GM18498 (cell line): ENCODE data around the gene SLC43A1.
"Not testable (repeated sequence)": the region's sequence is repeated elsewhere in the genome, so short reads cannot be mapped to it uniquely, and the experiment has no call there.

ENCODE experiments used
- ATAC-seq: cut with Tn5 transposase; IDR thresholded peaks from one replicate; pipeline ENCODE4 v1.9.1; 2021; ENCODE audit warnings: mild to moderate bottlenecking, moderate library complexity; ENCODE audit not compliant: unreplicated experiment

Gene SLC43A1

DNA sequence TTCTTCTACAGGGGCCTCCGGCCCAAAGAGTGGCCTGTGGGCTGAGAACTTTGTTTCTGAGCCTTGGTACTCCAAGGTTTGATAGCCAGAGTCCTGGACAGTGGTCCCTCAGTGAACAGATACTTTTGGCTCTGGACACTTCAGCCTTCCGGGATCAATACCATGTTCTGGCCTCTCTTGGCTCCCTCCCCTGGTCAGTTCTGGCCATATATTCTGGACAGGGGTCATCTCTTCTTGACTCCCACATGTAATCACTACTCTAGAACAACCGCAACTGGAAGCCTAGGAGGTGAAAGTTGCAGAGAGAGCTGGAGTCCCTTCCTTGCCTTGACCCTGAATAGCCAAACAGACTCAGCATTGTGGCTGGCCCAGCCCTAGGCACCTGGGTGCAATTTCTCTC, 52.9 kb downstream of the SLC43A1 start:
- no peak for ATAC-seq

DNA sequence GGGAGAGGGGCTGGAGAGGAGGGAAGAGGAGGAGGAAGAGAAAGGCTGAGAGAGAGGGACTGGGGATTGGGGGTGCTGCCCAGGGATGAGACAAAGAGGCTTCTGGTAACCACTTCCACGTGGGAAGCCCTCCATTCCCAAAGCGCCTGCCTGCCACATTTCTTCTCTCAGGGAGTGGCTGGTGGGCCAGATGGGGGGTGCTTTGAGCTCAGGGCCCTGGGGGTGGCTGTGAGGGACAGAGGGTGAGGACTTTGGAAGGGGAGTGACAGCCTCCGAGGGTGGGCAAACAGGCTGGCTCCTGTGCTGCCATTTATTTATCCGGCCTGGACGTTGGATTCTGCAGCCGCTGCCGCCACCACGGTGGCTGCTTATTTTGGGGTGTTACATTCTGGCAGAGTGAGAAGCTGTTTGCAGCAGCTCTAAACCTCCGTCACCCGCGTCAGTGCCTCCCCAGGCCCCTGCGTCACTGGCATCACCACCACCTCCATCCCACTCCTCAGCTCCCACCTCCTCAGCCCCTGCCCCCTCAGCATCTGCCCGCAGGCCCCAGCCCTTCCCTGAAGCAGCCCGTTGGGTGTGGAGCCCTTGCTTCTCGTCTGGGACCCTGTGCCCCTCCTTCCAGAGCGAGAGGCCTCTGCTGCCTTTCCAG, 53.5 kb downstream of the SLC43A1 start:
- no peak for ATAC-seq

DNA sequence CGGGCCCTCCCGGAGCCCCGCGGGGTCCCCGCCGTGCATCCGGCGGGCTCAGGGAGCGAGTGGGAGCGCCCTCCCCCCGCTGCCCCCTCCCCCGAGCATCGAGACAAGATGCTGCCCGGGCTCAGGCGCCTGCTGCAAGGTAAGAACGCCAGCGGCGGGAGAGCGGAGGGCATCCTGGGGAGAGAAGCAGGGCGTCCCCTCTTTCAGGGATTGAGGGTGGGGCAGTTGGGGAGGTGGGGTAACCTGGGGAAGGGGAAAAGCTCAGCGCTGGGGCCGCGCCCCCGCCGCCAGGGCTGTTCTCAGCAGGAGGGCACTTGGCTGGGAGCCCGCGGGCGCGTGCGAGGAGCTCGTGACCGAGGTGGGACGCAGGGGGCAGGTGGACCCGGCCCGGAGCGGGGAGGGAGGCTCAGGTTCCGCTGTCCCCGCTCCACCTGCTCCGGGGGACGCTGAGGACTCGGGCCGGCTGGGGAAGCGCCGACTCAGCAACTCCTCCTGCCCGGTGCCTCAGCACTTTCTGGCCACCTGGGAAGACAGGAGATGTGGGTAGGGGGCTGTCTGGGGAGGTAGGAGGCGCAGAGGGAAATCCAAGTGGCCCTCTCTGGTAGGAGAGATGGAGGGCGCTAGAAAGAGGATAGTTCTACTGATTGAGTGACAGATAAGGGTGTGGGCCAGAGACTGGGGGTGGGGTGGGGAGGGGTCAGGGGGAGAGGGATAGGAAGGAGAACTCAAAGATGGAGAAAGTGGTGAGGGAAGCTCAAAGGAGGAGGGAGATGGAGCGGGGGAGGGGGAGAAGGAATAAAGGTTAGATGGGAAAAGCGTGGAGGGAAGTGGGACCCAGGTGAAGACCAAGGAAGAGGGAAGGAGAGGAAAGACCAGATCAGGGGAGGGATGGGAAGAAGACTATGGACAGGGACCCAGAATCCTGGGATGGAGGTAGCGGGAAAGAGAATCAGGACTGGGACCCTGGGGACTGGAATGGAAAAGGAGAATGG, 54.4 kb downstream of the SLC43A1 start:
- ATAC-seq, result no peak

DNA sequence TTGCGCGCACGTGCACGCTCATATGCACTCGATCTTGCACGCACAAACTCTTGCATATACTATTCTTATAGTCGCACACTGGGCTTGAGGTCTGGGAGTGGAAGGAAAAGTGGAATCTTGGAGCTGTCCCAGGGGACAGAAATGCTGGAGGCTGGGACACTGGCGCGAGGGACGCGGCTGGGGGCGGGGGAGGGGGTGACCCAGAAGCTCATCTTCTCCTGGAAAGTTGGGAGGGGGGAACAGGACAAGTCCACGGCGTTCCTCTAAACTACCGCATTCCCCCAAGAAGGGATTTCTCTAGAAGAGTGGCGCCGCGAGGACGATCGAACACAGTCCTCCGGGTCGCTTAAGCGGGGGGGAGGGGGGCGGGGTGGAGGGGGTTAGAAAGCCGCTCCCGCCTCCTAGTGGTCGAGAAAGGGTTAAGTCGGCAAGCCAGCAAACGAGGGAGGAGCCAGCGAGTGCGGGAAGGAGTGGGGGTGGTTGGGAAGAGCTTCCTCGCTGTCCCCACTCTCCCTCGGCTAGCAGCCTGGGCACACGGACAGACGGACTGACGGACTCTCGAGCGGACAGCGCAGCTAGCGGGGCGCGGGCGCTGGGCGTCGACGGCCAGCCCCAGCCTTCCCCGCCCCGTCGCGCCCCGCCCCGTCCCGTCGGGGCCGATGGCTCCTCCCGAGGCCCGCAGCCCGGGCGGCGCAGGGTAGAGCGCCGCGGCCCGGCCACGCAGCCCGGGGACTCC, 55.3 kb downstream of the SLC43A1 start, which contains the start of gene RTN4RL2:
Gene RTN4RL2, plus strand, starts transcription at position 507 of the 736 bp plus-strand sequence. CDS start 338 bp downstream, outside the sequence.
- no peak for ATAC-seq

DNA sequence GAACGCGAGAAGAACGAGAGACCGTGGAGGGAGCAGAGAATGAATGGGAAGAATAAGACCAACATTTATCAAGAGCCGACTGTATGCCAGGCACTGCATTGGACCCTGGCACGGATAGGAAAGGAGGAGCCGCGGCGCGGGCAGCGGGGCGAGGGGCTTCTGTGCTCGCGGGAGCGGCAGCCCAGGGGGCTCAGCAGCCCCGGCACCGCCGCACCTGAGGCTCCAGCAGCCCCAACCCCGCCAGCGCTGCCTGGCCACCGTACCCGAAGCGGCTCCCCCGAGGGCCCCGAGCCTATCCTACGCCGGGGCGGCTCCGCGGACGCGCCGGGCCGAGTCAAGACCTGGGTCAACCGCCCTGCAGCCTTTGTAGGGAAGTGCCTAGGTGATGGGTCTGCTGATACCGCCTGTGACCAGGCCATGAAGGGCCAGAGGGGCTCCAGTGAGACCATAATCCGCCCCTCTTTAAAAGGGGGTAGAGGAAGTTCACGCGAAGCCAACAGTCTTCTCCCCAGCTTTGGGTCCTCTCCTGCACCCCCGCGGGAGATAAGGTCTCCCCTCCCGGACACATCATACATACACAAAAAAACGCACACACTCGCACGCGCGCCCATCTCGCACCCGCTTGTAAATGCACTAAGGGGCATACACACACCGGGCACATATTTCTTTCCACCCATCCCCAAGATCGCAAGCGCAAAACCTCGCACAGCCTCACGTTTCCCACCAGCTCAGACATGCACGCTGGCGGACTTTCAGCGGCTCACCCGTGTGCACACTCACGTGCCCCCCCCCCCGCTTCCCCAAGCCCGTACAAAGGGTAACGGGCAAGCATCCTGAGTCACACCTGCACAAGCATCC, 56.1 kb downstream of the SLC43A1 start:
- no peak for ATAC-seq

DNA sequence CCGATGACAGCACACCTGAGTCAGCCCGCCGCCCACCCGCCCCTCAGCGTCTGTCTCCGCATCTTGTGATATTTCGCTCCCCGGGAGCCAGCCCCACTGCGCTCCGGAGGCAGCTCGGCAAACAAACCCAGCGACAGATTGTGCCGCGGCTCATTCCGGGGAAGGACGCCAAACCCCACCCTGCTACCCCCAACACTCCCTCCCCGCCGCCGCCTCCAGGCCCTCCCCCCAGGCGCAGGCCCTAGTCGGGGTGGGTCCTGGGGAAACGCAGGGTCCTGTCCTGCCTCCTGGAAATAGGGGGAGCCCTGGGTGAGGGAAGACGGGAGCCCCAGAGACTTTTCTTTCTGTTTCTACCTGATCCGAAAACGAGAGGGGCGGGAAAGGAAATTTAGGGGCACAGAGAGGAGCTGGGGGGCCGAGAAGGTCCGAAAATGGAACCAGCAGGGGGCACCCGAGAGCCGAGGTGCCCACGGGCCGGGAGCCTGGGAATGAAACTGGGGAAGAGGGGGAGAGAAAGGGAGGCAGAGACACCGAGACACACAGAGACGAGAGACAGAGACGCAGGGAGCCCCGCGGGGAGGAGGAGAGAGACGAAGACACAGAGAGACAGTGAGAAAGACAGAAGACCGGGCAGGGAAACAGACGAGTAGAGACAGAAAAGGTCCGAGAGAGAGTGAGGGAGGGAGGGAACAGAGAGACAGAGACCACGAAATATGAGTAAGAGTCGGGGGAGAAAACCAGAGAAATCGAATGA, 56.9 kb downstream of the SLC43A1 start:
- no peak for ATAC-seq

DNA sequence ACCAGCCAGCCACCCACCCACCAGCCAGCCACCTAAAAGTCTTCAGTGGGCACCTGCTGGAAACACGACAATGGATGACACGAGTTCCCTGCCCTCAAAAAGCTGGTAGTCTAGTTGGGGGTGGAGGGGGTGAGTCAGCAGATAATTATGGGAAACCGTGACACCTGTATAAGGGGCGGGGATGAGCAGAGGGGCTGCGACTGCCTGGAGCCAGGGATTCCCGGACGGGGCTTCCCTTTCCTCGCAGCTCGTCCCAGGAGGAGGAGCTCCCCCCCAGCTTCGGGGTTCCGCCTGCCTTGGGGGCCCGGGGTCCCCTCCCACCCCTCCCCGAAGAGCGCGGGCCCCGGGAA, 57.5 kb downstream of the SLC43A1 start:
- ATAC-seq, result no peak

DNA sequence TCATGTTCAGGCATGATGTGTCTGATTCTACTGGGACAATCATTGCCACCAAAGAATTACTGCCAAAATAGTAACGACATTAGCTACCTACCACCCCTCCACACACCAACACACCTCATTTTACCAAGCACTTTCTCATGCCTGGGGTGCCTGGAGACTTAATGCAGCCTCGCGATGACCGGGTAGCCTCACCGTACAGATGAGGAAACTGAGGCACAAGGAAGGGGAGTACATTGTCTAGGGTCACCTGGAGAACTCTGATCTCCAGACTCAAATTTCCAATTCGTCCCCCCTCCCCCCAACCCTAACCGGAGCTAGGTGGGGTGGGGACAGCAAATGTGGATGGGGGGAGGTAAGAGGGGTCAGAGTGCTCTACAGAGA, 57.9 kb downstream of the SLC43A1 start:
- peak; percentile 29 for ATAC-seq

DNA sequence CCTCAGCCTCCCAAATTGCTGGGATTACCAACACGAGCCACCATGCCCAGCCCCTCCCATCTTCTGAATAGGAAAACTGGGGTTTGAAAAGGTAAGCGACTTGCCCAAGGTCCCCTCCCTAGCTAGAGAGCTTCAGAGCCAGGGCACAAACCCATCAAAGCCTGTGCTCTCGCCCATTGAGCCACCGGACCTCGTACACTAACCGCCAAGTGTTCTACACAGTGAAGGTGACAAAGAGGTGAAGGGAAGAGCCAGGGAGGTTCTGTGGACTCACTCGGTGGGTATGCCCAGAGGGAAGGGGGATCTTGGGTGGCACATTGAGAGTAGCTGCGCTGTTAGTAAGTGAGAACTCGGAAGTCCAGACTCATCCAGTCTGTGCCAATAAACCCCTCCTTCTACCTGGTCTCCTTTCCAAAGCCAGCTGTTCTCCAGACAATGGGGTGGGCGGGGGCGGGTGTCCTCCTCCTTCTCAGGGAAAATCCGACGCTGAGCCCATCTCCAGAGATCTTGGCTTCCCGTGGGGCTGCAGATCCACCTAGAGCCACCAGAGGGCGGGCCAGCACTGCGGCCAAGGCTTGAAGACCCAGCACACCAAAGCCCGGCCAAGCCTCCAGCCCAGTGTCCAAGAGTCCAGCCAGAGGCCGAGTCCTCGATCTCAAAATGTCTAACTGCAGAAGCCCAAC, 58.4 kb downstream of the SLC43A1 start:
- ATAC-seq, result peak; percentile 72

DNA sequence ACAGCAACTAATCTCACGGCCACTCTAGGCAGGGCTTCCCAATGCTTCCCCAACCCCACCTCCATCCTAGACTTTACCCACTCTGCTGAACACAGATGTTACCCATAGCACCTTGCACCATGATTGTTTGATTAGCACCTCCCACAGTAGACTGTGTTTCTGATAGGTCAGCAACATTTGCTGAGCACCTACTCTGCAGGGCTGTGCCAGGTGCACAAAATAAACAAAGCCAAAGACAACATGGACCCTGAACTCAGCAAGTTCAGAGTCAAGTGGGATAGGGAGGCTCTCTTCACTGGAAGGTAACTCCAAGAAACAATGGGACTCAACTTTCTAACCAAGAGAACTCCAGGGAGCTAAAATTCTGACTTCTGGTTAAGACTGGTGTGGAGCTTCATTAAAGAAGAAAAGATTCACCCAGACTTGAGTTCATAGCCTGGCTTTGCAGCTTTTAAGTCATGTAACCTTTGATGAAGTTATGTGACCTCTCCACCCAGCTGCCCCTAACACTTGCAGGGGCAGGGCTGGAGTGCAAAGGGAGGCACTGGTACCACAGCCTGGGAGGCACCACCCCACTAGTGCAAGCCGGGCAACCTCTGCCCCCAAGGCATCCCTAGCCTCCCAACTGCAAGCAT, 61.8 kb downstream of the SLC43A1 start:
- ATAC-seq, result no peak

DNA sequence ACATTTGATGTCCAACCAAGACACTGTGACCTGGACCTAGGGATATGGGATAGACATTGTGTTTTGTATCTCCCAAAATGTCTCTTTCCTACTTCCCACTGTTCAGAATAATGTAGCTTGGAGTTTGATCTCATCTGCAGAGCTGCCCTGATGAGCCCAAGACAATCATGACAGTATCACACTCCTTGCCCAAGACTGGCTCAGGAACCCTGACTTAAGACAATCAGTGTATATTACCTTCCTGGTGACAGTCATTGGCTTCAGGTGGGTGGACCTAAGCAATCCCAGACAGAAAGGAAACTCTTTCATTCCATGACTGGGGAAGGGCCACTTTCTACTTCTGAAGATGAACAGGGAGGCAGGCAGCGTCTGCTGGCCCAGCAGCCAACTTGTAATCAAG, 69.4 kb downstream of the SLC43A1 start:
- ATAC-seq, result no peak

DNA sequence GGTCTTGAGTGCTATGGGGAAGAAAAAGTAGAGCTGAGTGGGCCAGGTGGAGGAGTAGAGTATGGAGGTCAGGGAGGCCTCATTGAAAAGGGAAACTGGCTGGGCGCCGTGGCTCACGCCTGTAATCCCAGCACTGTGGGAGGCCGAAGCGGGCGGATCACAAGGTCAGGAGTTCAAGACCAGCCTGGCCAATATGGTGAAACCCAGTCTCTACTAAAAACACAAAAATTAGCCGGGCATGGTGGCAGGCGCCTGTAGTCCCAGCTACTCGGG, 70.4 kb downstream of the SLC43A1 start:
- not testable (repeated sequence) for ATAC-seq

DNA sequence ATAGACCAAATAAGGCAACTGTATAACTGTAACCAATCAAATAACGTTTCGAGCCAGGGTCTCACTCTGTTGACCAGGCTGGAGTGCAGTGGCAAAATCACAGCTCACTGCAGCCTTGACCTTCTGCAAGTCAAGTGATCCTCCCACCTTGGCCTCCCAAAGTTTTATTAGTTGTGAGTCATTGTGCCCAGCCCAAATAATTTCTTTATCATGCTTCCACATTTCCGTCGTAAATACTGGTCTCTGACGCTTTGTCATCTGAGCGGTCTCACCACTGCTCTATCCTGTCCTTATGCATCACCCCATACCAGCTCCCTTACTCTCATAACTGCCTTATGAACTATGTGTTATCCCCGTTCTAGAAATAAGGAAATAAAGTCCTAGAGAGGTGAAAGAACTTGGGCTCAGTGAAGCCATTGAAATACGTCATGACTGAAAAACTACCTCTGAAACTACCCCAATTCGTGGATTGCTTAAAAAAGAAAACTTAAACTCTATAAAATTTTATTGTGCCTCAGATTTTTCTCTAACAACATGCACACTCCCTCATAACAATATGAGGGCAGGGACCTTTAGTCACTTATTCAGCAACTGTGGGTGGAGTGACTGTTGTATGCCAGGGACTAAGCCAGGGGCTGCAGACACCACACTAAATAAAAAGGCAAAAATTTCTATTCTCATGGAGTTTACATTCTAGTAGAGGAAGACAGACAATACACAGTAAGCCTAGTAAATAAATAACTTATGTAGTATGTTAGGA, 71.0 kb downstream of the SLC43A1 start:
- no peak for ATAC-seq

DNA sequence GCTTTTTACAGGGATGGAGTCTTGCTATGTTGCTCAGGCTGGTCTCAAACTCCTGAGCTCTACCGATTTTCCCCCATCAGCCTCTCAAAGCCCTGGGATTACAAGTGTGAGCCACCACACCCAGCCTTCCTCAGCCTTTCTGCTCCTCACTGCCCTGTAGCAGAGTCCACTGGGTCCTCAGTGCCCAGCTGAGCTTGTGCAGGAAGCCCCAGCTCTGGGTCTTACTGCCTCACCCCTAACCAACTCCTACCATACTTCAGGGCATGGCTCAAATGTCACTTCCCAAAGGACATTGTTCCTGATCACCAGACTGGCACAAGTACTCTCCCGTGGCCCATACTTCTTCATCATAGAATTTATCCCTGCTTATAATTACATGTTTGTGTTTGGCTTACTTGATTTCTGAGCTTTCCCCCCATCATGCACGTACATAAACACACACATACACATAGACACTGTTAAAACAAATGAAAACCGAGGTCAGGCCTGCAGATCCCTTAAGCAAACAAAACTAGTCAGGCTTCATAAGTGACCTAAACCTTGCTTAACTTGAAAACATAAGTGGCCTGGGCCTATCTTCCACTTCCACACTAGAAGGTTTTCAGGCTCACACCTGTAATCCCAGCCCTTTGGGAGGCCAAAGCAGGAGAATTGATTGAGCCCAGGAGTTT, 74.6 kb downstream of the SLC43A1 start:
- no peak for ATAC-seq

DNA sequence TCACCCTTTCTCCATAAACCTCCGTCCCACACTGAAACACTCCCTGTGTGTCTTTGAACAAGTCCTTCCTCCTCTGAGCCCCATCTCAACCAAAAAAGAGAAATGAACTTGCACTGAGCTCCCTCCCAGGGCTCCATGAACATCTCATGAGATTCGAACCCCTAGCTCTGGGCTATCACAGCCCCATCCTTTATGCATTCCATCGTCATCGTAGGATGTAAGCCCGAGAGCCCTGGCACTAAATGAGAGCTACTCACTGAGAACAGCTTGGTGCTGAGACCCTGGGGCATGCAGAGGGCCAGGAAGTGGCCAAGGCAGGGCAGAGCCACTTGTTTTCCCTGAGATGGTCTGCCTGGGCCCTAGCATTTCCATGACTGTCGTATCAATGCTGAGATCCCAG, 75.7 kb downstream of the SLC43A1 start:
- no peak for ATAC-seq

DNA sequence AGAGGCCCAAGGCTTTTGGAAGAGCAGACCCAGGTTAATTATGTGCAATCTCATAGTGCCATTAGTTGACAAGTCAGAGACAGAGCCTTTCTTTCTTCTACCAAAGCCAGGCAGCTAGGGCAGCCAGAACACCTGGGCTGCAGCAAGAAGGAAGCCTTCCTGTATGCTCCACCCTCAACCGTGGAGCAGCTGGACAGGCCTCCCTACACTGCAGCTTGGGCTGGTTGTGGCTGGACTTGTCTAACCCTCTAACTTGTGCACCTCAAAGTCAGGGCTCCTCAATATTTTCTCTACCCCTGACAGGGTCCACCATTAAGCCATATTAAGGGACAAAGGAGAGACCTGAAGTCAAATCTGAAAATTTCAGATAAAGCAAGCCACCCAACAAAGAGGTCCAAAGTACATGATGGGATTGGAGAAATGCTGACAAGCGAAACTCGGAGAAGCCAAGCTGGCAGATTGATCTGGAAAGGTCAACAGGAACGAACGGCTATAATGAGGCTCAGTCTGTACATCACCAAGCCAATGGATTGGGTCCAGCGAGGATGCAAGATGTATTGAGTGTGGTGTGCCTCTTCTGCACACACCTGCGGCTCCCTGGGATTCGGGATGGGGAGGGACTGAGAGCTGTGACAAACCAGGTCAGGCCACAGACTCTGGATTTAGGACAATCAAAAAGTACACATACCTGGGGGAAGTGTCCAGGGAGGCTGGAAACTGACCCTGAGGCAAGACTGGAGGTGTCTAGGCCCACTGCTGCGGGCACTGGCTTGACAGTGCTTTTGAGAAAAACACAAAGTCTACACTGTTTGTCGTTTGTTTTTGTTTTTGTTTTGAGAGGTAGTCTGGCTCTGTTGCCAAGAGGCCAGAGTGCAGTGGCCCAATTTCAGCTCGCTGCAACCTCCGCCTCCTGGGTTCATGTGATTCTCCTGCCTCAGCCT, 76.9 kb downstream of the SLC43A1 start:
- no peak for ATAC-seq

DNA sequence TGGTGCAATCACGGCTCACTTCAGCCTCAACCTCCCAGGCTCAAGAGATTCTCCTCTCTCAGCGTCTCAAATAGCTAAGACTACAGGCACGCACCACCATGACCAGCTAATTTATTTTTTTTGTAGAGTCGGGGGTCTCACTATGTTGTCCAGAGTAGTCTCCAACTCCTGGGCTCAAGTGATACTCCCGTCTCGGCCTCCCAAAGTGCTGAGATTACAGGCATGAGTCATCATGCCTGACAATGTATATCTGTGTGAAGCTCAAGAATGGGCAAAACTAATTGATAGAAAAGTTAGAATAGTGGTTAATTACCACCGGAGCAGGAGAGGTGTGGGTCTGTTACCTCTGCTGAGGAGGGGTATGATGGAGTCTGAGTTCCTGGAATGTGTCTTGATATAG, 79.5 kb downstream of the SLC43A1 start:
- no peak for ATAC-seq
